DND-41 (cell line): ENCODE measurements around the gene POLN.

Experiments
- CTCF ChIP-seq: IDR thresholded peaks from 2 replicates; pipeline ENCODE4 v1.5.1; 2012; ENCODE audit warnings: borderline replicate concordance, low read length, moderate library complexity, mild to moderate bottlenecking; ENCODE audit not compliant: poor library complexity, severe bottlenecking; ENCODE audit errors: extremely low read depth
- EZH2 ChIP-seq: IDR thresholded peaks from 3 replicates; pipeline ENCODE4 v1.6.1; 2012; ENCODE audit warnings: borderline replicate concordance, low read depth, mild to moderate bottlenecking, moderate library complexity, low read length, inconsistent platforms; ENCODE audit not compliant: severe bottlenecking

DNA sequence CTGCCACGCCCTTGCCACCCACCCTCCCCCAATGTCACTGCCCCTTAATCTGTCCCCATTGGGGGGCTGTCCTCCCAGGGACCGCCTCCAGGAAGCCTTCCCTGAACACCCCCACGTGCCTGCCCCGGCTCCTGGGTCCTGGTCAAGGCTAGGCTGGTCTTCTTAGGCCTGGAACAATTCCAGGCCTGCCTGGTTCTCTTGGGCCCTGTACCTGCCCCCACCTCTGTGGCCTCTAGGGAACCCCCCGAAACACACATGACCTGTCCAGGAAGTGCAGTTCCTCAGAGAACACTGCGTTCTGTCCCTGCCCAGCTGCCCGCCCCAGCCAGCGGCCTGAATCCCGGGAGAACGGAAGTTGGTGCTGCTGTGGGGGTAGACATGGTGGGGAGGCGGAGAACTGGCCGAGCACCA is 14.9 kb upstream of the POLN start:
- TF ChIP-seq CTCF (no peak), EZH2 (no peak)
